Stimulated activated CD8-positive, alpha-beta memory T cell treated with anti-CD3 and anti-CD28 coated beads, Interleukin-7, amount 100 ng/mL, for 4 hours (primary cell): ENCODE measurements around the gene NPC1.
"Not testable (repeated sequence)": the region's sequence is repeated elsewhere in the genome, so short reads cannot be mapped to it uniquely, and the experiment has no call there.

Experiments
- DNase-seq, 2 donors: peaks; one replicate each; pipeline ENCODE4 v3.0.0-alpha.2; 2020; ENCODE audit warnings: low read depth in 2 of 2

NPC1 gene

GRCh38 chr18:23575309-23575651, 11.0 kb downstream of the NPC1 start:
- DNase-seq, result no peak

DNA sequence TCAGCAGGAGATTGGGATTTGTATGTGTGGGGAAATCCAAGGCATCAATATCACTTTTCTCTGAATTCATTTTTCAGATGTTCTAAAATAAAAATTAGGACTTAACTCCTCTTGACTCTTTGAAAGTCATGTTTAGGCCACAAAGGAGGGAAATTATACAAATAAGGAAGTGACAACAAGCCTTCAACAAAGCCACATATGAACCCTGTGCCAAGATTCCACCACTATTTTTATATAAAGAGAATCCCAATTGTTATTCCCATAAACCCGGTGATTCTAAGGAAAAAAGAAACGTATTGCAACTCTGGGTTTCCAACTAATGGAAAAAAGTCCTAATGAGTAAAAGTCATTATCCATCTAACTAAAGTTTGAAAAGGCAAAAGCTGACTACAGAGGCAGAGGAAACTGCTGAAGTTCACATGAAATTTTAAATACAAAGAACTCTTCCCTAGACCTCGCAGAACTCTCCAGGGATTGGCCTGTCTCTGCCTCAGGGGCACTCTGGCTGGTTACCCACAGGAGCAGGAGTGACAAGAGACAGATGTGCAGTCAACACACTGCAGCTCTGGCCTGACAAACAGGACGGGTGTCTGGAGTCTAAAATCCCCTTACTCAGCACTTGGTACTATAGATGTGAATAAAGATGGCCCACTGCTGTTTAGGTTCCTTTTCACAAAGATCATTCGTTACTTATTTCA, 11.5 kb downstream of the NPC1 start:
- DNase-seq, result no peak

DNA sequence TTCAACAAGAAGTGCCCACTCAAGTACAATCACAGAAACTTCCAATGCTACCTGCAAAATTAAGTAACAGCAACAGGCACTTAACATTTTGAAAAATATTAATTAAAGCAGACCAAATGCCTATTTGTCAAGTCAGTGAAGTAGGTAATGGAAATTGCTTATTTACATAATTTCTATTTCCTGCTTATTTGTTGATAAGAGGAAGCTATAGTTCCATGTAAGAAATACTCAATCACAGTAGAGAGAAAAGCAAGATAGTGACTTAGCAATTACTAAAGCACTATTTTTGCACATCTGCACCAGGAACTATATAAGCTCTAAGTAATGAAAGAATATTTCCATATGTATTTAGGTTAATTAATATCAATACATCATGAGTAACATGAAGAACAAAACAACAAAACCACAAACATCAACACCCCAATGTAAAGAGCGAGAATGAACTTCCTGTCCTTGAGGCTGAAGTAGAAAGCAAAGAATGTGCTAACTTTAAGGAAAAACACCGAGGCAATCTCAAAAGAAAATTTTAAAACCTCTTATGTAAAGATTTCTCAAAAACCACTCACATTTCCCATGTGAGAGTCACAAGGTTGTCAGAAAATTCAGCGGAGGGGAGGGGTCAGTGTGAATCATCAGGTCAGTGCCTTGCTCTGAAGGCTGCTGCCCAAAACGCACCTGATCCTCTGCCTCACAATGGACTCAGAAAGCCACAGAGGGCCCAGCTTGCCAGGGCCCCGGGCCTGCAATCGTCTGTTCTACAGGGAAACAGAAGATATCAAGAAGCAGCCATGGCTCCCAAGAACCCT, 12.5 kb downstream of the NPC1 start:
- peak in 1 of 2 donors; percentile 33 for DNase-seq

DNA sequence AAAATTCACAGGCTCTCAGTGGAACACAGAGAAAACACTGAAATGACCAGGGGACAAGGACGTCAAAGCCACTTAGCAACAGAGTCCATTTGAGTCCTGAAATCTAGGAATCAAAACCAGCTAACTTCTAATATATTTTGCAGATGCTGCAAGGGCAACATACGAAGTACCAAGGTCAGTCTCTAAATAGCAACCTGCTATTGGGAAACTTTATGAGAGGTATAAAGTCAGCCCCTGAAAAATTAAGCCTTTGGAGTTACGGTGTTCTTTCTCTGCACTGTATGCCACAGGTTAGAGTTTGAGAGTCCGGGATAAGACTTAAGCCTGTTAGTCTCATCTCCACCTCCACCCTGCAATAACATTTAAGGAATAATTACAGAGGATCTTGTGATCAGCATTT, 13.3 kb downstream of the NPC1 start:
- DNase-seq, result no peak

DNA sequence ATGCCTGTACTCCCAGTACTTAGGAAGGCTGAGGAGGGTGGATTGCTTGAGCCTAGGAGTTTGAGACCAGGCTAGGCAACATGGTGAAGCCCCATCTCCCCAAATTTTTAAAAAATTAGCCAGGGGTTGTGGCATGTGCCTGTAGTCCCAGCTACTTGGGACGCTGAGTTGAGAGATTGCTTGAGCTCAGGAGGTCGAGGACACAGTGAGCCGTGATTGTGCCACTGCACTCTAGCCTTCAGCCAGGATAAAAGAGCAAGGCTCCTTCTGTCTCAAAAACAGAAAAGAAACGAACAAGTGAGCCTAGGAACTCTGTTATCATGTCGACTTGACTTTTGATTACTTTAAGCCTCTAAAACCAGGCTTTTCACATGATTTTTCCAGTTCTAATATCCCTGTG, 13.7 kb downstream of the NPC1 start:
- no peak for DNase-seq

DNA sequence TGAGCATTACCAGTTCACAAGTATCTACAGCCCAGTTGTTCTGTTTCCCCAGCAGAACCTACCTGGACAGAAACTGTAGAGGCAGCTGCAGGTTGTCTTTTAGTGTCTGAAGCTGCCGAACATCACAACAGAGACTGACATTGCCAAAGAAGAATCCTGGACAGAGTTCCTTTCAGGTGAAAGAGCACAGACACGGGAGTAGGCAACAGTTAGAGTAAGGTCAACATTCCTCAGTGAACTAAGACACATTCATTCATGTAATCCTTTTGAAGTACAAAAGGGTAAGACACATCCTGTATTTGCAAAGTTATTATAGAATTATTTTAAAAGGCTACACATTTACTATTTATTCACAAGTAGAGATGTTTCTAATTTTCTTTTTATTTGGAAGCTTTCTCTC, 14.3 kb downstream of the NPC1 start:
- DNase-seq, result no peak

DNA sequence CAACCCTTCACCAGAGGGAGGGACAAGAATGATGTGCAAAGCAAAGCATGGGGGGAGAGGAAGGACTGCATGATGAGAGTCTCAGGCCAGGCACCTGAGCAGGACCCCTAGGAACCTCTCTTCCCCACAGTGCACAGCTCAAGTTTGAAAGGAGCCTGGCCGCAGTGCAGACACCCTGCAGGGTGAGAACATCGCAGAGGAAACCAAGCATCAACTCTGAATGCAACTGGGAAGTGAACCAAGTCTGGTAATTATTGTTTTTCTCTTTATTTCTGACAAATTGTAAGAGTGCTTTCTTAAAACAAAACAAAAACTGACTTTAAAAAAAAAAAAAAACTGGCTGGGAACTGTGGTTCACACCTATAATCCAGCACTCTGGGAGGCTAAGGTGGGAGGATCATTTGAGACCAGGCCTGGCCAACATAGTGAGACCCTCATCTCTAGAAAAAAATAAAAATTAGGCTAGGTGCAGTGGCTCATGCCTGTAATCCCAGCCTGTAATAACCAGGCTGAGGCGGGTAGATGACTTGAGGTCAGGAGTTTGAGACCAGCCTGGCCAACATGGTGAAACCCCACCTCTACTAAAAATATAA, 15.3 kb downstream of the NPC1 start:
- no peak for DNase-seq

DNA sequence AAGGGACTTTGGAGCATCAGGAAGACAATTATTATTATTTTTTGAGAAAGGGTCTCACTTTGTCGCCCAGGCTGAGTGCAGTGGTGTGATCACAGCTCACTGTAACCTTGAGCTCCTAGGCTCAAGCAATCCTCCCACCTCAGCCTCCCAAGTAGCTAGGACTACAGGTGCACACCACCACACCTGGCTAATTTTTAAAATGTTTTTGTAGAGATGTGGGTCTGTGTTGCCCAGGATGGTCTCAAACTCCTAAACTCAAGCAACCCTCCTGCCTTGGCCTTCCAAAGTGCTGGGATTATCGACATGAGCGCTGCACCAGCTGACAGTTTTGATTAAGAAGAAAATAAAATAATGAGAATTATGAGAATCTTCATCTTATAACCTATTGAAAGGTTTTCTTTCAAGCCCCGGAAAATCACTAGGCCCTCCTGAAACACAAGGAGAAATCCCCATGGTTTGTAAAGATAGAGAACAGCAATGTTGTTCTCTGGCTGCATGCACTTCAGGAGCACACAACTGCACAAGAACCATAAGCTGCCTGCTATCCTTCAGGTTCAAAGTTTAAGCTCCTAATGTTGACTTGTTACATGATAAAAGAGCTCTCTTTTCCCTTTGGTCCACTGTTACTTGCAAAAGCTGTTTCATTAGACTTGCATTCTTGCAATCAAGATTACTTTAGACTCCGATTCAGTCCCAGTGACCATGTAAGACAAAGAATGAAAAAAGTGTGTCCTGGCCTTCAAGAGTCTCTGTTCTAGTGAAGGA, 16.8 kb downstream of the NPC1 start:
- DNase-seq, result no peak

- no peak for DNase-seq
These were observed 17.8 kb downstream of the NPC1 start for GRCh38 chr18:23568281-23569138.

GRCh38 chr18:23567671-23568070, 18.6 kb downstream of the NPC1 start:
- no peak for DNase-seq

- DNase-seq, result no peak
These were observed 20.3 kb downstream of the NPC1 start for GRCh38 chr18:23565916-23566547.

- no peak for DNase-seq
These were observed 22.8 kb downstream of the NPC1 start for GRCh38 chr18:23563377-23564043.

DNA sequence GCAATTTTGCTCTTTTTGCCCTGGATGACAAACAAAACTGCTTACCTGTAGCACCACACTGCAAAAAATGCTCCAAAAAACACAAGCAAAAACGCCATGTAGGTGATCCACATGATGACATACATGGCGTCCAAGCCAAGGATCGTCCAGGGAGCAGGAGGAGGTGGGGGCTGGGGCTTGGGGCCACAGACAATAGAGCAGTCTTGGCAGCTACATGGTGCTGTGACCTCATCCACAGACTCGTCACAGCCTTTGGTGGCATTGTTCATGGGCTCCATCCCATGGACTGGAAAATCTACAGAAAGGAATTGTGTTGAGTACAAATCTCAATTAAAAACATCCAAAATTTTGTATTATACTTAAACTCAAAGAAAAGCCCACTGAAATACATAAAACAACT, 26.1 kb downstream of the NPC1 start:
- no peak for DNase-seq

GRCh38 chr18:23557511-23557910, 28.8 kb downstream of the NPC1 start:
- not testable (repeated sequence) for DNase-seq

- no peak for DNase-seq
These were observed 30.0 kb downstream of the NPC1 start for GRCh38 chr18:23556145-23556780.

DNA sequence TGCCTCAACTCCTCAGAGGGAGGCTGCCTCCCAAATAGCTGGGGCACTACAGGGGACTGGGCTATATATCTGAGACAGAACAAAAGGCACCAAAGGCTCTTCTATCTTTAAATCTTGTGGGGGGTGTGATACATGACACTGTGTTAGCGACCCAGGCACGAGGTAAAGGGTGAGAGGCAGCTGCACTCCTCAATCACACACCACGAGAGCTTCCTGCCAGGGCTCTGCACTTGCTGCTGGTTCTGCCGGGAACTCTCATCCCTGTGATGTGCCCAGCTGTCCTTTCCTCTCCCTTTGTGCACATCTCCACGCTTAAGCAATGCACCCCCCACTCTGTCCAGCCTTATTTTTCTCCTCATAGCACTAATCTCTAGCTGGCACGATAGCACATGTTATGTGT, 32.4 kb downstream of the NPC1 start:
- no peak for DNase-seq

DNA sequence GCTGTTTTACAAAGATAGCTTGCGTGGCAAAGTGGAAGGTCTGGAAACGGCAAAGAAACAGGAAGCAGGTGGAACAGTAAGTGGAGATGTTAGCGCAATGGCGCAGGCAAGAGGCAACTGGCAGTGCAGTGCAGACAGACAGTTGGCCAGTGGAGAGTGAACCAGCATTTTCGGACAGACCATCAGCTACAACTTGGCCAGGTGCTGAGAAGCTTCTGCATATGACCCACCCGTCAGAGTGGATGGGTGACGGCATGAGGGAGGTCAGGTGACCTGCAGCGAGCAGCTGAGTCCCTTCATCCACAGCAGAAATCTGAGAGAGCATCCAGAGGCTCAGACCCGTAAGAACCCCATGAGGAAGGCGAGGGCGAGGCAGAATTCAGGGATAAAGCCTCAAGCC, 33.8 kb downstream of the NPC1 start:
- no peak for DNase-seq

- no peak for DNase-seq
These were observed 34.3 kb downstream of the NPC1 start for GRCh38 chr18:23551978-23552377.

DNA sequence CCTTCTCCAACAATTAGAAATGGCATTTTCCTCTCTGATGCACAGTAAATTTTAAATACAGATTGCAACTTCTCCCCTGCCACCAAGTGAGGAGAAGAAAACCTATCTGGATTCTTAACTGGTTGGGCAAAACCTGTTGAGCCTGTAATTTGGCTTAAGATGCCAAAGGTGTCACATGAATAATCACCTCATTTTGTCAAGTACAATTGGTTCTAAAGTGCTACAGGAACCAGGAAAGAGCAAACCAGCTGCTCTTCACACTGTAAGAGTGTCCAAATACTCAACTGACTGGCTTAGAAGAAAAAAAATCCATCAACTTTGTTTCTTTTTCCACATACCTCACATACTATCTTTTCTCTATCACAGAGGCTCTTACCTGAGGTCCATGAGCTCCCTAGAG, 35.4 kb downstream of the NPC1 start:
- DNase-seq, result no peak

DNA sequence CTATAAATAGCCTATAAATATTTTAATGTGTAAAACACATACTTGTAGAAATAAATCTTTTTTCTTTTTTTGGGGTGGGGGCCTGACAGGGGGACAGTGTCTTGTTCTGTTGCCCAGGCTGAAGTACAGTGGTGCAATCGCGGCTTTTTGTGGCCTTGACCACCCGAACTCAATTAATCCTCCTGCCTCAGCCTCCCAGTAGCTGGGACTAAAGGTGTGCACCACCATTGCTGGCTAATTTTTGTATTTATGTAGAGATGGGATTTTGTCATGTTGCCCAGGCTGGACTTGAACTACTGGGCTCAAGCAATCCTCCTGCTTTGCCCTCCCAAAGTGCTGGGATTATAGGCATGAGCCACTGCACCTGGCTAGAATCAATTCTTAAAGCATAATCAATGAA, 37.6 kb downstream of the NPC1 start:
- DNase-seq, result no peak
